ENCODE data around the gene SFT2D2.

DNA sequence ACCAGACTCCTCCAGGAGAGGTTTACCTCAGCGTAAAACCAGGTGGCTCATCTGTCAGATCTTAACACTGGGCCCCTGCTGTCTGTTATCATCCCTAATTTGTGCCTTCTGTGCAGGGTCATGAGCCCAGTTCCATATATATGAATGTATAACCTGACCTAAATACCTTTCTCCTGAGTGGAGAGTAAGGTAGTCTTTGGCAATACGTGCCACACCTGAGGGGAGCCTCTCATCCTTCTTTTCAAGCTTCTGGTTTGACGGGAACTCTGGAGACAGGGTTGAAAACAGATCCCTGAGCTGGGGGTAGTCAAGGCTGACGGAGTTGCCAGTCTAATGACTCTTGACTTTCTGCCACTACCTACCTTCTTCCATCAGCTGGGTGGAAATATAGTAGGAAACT is 4.1 kb downstream of the SFT2D2 start:
- no peak for TF ChIP-seq POLR2A (IDR thresholded peaks at IDR 0.05; ENCODE audit: low read length)
- TF ChIP-seq GATA1 (IDR thresholded peaks at IDR 0.05; ENCODE audit: low read depth, low read length) = no peak

Measured in erythroblast (primary cell).